ENCODE data around the gene OMP.

OMP gene

GRCh38 chr11:77149716-77150392, 47.2 kb downstream of the OMP start:
- DNase-seq (ENCODE audit: extremely low spot score, insufficient read length, low read depth) (no peak), FAIRE-seq (no peak)

- FAIRE-seq (no peak), DNase-seq (ENCODE audit: extremely low spot score, insufficient read length, low read depth) (no peak)
Observed at GRCh38 chr11:77150836-77151235, 48.2 kb downstream of the OMP start.

- no peak for DNase-seq (ENCODE audit: extremely low spot score, insufficient read length, low read depth)
Observed at GRCh38 chr11:77151804-77152509, 49.3 kb downstream of the OMP start.

GRCh38 chr11:77152846-77153245, 50.2 kb downstream of the OMP start:
- DNase-seq (ENCODE audit: extremely low spot score, insufficient read length, low read depth): no peak

More at GRCh38 chr11:77151804-77152509, 49.3 kb downstream of the OMP start:
- no peak for FAIRE-seq

More at GRCh38 chr11:77152846-77153245, 50.2 kb downstream of the OMP start:
- no peak for FAIRE-seq
